ENCODE data around the gene JAG2. TPM values are rescaled to one million over a fixed set of nuclear protein-coding genes. Genes with fewer than 3 reads are reported as not detected.

The JAG2 gene
- total and polyA plus RNA-seq, 2 of the 4 experiments (the other 2 are of a cell fraction): 0.18 to 0.58 TPM

DNA sequence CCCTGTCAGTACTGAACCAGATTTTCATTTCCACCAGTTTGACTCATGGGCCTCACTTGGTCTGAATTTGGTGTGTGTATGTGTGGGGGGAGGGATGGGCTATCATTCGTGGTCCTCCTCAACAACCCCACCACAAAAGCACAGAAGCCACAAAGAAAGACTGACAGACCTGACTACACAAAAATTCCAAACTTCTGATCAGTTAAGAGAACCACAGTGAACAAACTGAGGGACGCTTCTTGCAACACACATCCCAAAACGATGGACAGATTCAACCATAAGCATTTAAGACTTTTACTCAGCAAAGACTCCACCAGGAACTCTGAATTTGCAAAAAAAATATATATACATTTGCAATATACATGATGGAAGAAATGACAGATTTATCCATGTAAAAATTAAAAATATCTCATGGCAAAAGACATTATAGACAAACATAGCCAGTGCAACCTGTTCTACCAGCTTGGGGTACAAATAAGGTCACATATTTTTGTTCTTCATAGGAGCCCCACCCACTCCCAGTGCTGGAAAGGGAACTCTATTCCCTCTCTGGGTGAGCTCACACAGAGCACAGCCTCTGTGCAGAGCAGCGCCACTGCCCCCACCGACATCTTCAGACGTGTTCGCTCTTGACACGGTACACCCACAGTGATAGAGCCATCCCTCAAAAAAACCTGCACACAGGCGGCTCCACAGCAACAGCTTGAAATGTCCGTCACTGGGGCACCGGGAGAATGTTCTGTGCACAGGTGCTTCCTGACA, 49.7 kb downstream of the JAG2 start:
- ChIA-PET CTCF (no interaction called here), POLR2A (ENCODE audit: unreplicated experiment) (no interaction called here)
- H3K27me3 ChIP-seq (ENCODE audit: control insufficient read depth, insufficient read depth, low read length): peaks cover 54% of the 10 kb centered on the region
- H2BK120ac ChIP-seq (ENCODE audit: low read depth, low read length): no peak overlapping the region
- H3K56ac ChIP-seq (ENCODE audit: extremely low read depth, insufficient read depth, low read length): no peak overlapping the region
- H2BK15ac ChIP-seq (ENCODE audit: low read depth, low read length): no peak overlapping the region
- DNase-seq (no peak), ATAC-seq (ENCODE audit: low read depth) (no peak)
- no peak overlapping the region for H3K23ac ChIP-seq (ENCODE audit: low read depth, low read length)
- H2AK9ac ChIP-seq (replicated peaks; ENCODE audit: low read depth, low read length, poor library complexity): no peak overlapping the region
- H2BK5ac ChIP-seq (ENCODE audit: low read depth, low read length, poor library complexity, severe bottlenecking): no peak overlapping the region
- dilution Hi-C loops (cut with HindIII; ENCODE audit: low sequenced_read_pairs, unreplicated experiment) (no loop called here), in situ Hi-C loops (cut with MboI; ENCODE audit: low sequenced_read_pairs) (no loop called here), intact Hi-C loops (cut with micrococcal nuclease) (no loop called here)
- H3K4me2 ChIP-seq (ENCODE audit: low read depth, low read length): no peak overlapping the region
- no peak overlapping the region for H2AFZ ChIP-seq (replicated peaks; ENCODE audit: low read length, poor library complexity)
- H4K20me1 ChIP-seq (ENCODE audit: insufficient read depth, low read length): no peaks in the 10 kb centered on the region
- no peaks in the 10 kb centered on the region for H3K4me1 ChIP-seq (ENCODE audit: control insufficient read depth, insufficient read depth, low read length)
- H2BK20ac ChIP-seq (ENCODE audit: low read depth, low read length): no peak overlapping the region
- H3K14ac ChIP-seq (replicated peaks; ENCODE audit: low read depth, low read length): no peak overlapping the region
- no peak overlapping the region for H4K91ac ChIP-seq (ENCODE audit: insufficient read depth, low read depth, low read length)
- no peak overlapping the region for H3K4me3 ChIP-seq (ENCODE audit: insufficient read depth, low read depth, low read length)
- no peak overlapping the region for H3K4ac ChIP-seq (ENCODE audit: low read depth, low read length)
- TF ChIP-seq RAD21 (IDR thresholded peaks at IDR 0.05; ENCODE audit: low read length) (no peak), CEBPB (IDR thresholded peaks at IDR 0.05; ENCODE audit: low read depth, low read length) (no peak), MAZ (IDR thresholded peaks at IDR 0.05; ENCODE audit: borderline replicate concordance, low read depth, low read length) (no peak), MAFK (IDR thresholded peaks at IDR 0.05; ENCODE audit: low read depth, low read length) (no peak), POLR2A (IDR thresholded peaks at IDR 0.05; ENCODE audit: low read depth, low read length) (no peak), FOS (IDR thresholded peaks at IDR 0.05; ENCODE audit: low read depth, low read length) (no peak), CHD1 (IDR thresholded peaks at IDR 0.05; ENCODE audit: low read depth, low read length) (no peak), RCOR1 (IDR thresholded peaks at IDR 0.05; ENCODE audit: insufficient replicate concordance, low read length) (no peak)
- TF ChIP-seq, protein P1, sequence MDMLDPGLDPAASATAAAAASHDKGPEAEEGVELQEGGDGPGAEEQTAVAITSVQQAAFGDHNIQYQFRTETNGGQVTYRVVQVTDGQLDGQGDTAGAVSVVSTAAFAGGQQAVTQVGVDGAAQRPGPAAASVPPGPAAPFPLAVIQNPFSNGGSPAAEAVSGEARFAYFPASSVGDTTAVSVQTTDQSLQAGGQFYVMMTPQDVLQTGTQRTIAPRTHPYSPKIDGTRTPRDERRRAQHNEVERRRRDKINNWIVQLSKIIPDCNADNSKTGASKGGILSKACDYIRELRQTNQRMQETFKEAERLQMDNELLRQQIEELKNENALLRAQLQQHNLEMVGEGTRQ (IDR thresholded peaks at IDR 0.05; ENCODE audit: low read depth, low read length): no peak
- peaks cover 14% of the 10 kb centered on the region for H3K9me3 ChIP-seq (ENCODE audit: control insufficient read depth, insufficient read depth, low read length)
- H3K27ac ChIP-seq (ENCODE audit: insufficient read depth, low read length): no peak overlapping the region
- no peak overlapping the region for H3K18ac ChIP-seq (ENCODE audit: low read depth, low read length)
- H3K36me3 ChIP-seq (ENCODE audit: control insufficient read depth, insufficient read depth, low read length): no peaks in the 10 kb centered on the region
- H3K9me1 ChIP-seq (ENCODE audit: insufficient read depth, low read length): no peaks in the 10 kb centered on the region; the same call in 1 of the 2 replicates
- no peaks in the 10 kb centered on the region for H3K79me1 ChIP-seq (ENCODE audit: low read depth in 1 of 2, low read length in 2 of 2)
- no peak overlapping the region for H4K5ac ChIP-seq (ENCODE audit: low read depth, low read length)
- no TSS peak for BruUV-seq (replicated peaks)
- no peak overlapping the region for H2AK5ac ChIP-seq (ENCODE audit: low read depth, low read length)
- no peak overlapping the region for H3K9ac ChIP-seq (ENCODE audit: low read depth, low read length)
- no peak overlapping the region for H4K8ac ChIP-seq (ENCODE audit: low read depth in 2 of 2, low read length in 2 of 2)
- WGBS, 2 experiments (ENCODE audit: extremely low coverage in 2 of 2, insufficient read length in 1 of 2): no CpG with 5 or more reads among the region's 11 CpGs

Data from IMR-90 (cell line).